Muscle of leg (tissue), 11 donors: Measurements from ENCODE around the gene ZNF76. TPM values are rescaled to one million over a fixed set of nuclear protein-coding genes. Genes with fewer than 3 reads are reported as not detected.

ENCODE experiments used
- DNase-seq: peaks from one replicate; pipeline ENCODE4 v3.0.0; 2013
- H3K27ac ChIP-seq: one replicate; pipeline ENCODE4 v1.5.1; 2013; ENCODE audit warnings: mild to moderate bottlenecking, low read length, control low read depth
- H3K27me3 ChIP-seq: one replicate; pipeline ENCODE4 v1.6.1; 2013; ENCODE audit warnings: low read length; ENCODE audit not compliant: control insufficient read depth, insufficient read depth
- H3K36me3 ChIP-seq: one replicate; pipeline ENCODE4 v1.6.1; 2013; ENCODE audit warnings: low read length; ENCODE audit not compliant: control insufficient read depth, insufficient read depth
- H3K4me1 ChIP-seq: one replicate; pipeline ENCODE4 v1.6.1; 2013; ENCODE audit warnings: low read length; ENCODE audit not compliant: control insufficient read depth, insufficient read depth
- H3K4me3 ChIP-seq: one replicate; pipeline ENCODE4 v1.5.1; 2013; ENCODE audit warnings: low read length, control low read depth
- H3K9me3 ChIP-seq: replicated peaks from 2 replicates; pipeline ENCODE4 v1.6.1; 2013; ENCODE audit warnings: low read depth, low read length; ENCODE audit not compliant: control insufficient read depth
- WGBS: methylation state at CpG from one replicate; pipeline ENCODE4 v1.1.5; 2013; ENCODE audit warnings: missing lambda C conversion rate; ENCODE audit not compliant: insufficient coverage; 5-methylcytosine and 5-hydroxymethylcytosine counted together
- polyA plus RNA-seq, 8 donors: library from polyadenylated mRNA; unstranded; fragments of 120-200 nt; gene quantifications; one replicate each; pipeline versions ENCODE4 v1.2.1 to v1.2.3, GENCODE V29; 2013; ENCODE audit warnings: inconsistent platforms in 1 of 8, low replicate concordance in 1 of 8; ENCODE audit not compliant: insufficient read length in 8 of 8, insufficient read depth in 1 of 8
- total RNA-seq: library from RNA; stranded (reverse); fragments of 120-200 nt; gene quantifications from one replicate; pipeline ENCODE4 v1.2.4, GENCODE V29; 2013

The ZNF76 gene
- total and polyA plus RNA-seq, 9 donors: 13.7 to 37.1 (median 24.3) TPM

DNA sequence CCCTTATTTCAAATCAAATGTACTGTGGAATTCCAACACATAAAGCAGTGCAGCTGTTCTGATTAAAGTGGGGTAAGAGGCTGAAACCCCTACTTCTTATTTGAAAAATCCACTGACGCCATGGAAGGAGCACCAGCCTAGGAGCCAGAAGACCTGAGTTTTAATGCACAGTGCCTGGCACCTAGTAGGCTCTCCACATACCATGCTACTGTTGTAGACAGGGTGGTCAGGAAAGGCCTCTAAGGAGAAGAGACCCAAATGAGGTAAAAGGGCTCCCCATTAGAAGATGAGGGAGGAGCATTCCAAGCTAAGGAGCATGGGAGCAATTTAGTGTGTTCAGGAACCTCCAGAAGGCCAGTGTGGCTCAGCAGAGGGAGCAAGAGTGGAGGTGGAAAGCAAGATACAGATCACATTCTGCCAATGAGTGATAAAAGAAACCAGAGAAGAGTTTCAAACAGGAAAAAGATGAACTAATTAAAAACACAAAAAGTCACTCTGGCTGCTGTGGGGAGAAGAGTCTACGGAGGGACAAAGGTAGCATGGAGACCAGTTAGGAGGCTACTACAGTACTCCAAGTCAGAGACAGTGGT lies 11.8 kb upstream of the ZNF76 start:
- no peaks in the 10 kb centered on the region for H3K4me1 ChIP-seq
- DNase-seq: no peak
- 100% methylated on average over 1 of the region's 2 CpGs for WGBS
- no peaks in the 10 kb centered on the region for H3K9me3 ChIP-seq
- peaks cover 22% of the 10 kb centered on the region for H3K36me3 ChIP-seq
- no peaks in the 10 kb centered on the region for H3K27me3 ChIP-seq
- H3K27ac ChIP-seq: no peak overlapping the region
- H3K4me3 ChIP-seq: no peak overlapping the region

DNA sequence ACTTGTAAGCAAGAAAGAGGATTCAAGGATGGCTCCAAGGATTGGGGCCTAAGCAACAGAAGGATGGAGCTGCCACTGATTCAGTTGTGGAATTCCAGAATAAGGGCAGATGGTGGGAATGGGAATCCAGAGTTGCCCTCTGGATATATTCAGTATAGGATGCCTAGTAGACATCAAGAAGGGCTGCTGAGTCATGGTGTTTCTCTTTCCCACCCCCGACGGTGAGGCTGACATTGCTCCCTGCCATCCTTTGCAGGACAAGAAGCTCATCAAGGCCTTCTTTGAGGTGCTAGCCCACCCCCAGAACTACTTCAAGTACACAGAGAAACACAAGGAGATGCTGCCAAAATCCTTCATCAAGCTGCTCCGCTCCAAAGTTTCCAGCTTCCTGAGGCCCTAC lies 11.2 kb upstream of the ZNF76 start:
- H3K4me1 ChIP-seq: no peaks in the 10 kb centered on the region
- 69% methylated on average over 3 of the region's 3 CpGs for WGBS
- H3K27me3 ChIP-seq: no peaks in the 10 kb centered on the region
- no peak for DNase-seq
- H3K27ac ChIP-seq: no peak overlapping the region
- H3K9me3 ChIP-seq: no peaks in the 10 kb centered on the region
- H3K4me3 ChIP-seq: no peak overlapping the region
- H3K36me3 ChIP-seq: peaks cover 18% of the 10 kb centered on the region

DNA sequence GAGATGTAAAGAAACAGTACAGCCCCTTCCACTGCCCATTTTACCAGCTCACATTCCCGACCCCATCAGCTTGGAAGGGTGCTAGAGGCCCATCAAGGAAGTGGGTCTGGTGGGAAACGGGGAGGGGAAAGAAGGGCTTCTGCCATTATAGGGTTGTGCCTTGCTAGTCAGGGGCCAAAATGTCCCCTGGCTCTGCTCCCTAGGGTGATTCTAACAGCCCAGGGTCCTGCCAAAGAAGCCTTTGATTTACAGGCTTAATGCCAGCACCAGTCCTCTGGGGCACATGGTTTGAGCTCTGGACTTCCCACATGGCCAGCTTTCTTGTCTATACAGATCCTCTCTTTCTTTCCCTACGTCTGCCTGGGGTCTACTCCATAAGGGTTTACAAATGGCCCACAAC lies 10.6 kb upstream of the ZNF76 start:
- 70% methylated on average over 2 of the region's 3 CpGs for whole genome bisulfite sequencing
- no peak for DNase-seq
- Histone ChIP-seq H3K4me1 (no peaks in the 10 kb centered on the region), H3K9me3 (no peaks in the 10 kb centered on the region), H3K27ac (no peak overlapping the region), H3K4me3 (no peak overlapping the region), H3K27me3 (no peaks in the 10 kb centered on the region), H3K36me3 (peaks cover 15% of the 10 kb centered on the region)

DNA sequence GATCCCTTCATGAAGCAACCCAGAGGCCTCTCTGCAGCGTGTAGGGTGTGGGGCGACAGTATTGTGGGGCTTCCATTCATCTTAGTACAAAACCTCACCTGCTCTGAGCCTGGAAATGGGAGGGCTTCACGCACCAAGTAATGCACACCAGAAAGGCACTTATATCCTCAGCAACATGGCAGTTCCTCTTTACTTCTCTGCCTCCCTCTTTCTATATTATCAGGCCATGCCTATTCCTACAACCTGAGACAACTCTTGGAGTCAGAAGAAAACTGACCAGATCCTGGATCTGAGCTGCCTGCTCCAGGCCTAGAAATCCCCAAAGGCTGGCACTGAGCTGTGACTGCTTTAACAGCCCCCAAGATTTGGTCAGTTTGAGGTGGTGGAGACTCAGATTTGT lies 7.6 kb upstream of the ZNF76 start:
- H3K27ac ChIP-seq: no peak overlapping the region
- no peak for DNase-seq
- no peaks in the 10 kb centered on the region for H3K27me3 ChIP-seq
- H3K9me3 ChIP-seq: no peaks in the 10 kb centered on the region
- 100% methylated on average over 1 of the region's 3 CpGs for WGBS
- peaks cover 4% of the 10 kb centered on the region for H3K36me3 ChIP-seq
- no peaks in the 10 kb centered on the region for H3K4me1 ChIP-seq
- no peak overlapping the region for H3K4me3 ChIP-seq

DNA sequence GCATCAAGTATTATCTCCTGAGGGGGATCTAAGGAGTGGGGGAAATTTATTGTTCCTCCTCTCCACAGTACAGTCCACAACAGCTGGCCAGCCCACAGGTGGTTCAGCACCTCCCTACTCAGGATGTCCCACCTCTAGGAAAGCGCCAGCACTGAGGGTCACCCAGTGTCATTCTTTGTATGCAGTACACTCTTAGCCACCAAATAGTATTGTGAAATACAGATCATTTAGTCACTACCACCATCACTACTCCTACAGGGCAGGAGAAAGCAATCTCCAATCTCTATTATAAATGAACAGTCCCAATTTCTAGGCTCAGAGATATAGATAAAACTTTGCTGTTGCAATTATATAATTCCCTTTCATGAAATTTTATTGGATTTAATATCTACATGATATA lies 6.3 kb upstream of the ZNF76 start:
- Histone ChIP-seq H3K9me3 (no peaks in the 10 kb centered on the region), H3K27me3 (no peaks in the 10 kb centered on the region), H3K27ac (no peak overlapping the region), H3K4me3 (no peak overlapping the region), H3K36me3 (peaks cover 4% of the 10 kb centered on the region), H3K4me1 (peaks cover 3% of the 10 kb centered on the region)
- no CpG with 5 or more reads among the region's 1 CpG for WGBS
- no peak for DNase-seq

DNA sequence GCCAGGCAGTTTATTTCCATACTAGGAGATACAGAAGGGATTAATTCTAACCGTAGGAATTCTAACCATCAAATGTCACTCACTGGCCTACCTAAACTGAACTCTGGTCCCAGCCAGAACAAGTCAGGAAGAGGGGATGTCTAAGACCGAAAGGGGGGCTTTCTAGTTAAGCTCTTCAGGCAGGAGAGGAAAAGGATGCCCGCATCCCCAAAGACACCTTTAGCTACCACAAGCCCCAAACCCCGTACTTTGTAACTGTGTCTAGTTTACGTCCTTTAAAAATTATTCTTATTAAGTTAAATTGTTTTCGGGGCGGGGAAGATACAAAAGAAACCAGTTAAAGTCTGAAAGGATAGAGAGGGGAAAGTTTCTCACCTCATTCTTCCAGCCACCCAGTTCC lies 1.2 kb upstream of the ZNF76 start:
- Histone ChIP-seq H3K4me1 (peaks cover 10% of the 10 kb centered on the region), H3K4me3 (peak overlapping the region; percentile 99), H3K27ac (peak overlapping the region; percentile 97), H3K27me3 (no peaks in the 10 kb centered on the region), H3K36me3 (peaks cover 2% of the 10 kb centered on the region), H3K9me3 (no peaks in the 10 kb centered on the region)
- WGBS: no CpG with 5 or more reads among the region's 7 CpGs
- no peak for DNase-seq

DNA sequence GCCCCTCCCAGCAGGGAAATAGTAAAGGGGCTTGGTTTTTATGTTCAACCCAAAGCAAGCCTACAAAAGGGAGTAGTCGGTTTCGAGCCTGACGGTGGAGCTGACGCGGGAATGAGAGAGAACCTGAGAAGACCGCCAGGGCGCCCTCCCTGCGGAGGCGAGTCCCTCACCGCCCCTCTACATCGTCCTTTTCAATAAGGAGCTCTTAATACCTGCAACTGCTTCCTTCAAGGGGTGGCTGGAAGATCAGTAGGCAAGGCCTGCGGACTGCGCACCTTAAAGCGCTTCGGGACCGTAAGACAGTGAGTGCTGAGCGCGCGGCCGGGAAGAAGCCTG lies 709 bp upstream of the ZNF76 start:
- Histone ChIP-seq H3K36me3 (peaks cover 2% of the 10 kb centered on the region), H3K4me3 (peak overlapping the region; percentile 99), H3K27me3 (no peaks in the 10 kb centered on the region), H3K9me3 (no peaks in the 10 kb centered on the region), H3K27ac (peak overlapping the region; percentile 97), H3K4me1 (peaks cover 10% of the 10 kb centered on the region)
- DNase-seq: peak; percentile 76
- WGBS: 0% methylated on average over 13 of the region's 20 CpGs

DNA sequence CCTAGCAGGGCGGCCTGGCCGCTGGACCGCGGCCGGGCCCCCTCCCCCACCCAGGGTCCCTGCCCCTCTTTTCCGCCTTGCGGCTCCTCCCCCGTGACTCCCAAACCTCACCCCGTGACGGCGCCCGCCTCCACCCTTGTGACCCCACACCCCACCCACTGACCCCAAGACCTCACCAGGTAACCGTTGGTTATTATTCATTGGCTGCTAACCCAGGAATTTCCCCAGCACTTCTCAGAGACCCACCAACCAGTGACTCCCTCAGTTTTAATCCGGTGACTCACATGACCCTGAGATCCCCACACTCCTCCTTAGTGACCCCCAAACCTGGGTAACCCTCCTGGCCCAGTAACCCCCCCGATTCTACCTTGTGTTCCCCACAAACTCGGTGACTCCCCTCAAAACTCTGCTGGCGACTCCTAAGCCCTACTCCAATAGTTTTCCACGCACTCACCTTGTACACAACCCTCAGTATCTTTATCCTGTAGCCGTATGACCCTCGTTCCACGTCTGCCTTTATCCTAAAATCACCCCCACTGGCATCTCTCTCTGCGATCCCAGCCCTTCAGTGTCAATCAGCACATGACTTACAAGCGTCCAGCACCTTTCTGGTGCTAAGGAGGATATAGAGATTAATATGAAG lies 534 bp downstream of the ZNF76 start:
- 2% methylated on average over 21 of the region's 23 CpGs for WGBS
- peak overlapping the region; percentile 99 for H3K4me3 ChIP-seq
- peak; percentile 70 for DNase-seq

DNA sequence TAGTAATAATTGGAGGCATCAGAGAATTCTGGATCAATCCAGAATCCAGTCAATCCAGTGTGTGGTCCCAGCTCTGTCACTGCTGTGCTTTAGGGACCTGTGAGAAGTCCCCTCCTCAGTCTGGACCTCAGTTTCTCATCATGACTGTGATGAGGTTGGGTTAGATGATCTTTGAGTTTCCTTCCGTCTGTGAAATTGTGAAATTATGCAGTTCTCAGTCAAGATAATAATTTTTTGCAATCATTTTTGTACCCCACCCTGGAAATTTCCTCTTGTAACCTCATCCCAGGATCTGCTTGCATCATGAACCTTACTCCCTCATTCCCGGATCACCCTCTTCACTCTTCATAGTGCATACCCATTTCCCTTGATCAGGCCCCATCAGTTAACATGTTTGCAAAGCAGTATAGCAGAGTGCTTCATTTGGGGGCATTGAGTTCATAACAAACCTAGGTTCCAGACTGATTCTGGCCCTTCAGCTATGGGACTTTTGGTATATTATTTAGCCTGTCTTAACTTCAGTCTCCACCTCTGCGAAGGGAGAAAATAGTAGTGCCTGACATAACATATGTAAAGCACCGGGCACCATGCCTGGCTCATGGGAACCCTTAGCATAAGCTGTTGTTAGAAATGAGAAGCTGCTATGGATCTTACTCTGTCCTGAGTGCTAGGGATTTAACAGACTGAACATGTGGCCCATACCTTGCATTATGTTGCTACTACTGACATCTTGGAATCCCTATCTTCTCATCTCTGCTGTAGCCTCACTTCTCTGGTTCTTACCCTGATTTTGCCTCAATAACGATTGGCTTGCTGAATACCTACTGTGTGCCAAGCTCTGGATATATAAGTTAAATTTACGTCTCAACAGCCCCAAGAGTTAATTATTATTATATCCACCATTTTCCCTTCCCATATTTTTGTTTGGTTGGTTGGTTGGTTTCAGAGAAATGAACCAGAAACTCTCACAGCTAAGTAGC lies 1.3 kb downstream of the ZNF76 start:
- H3K4me3 ChIP-seq: no peak overlapping the region
- peaks cover 10% of the 10 kb centered on the region for H3K4me1 ChIP-seq

More for the DNA sequence above, 534 bp downstream of the ZNF76 start:
- Histone ChIP-seq H3K4me1 (peaks cover 10% of the 10 kb centered on the region), H3K9me3 (no peaks in the 10 kb centered on the region), H3K36me3 (peaks cover 2% of the 10 kb centered on the region), H3K27me3 (no peaks in the 10 kb centered on the region), H3K27ac (peak overlapping the region; percentile 97)

DNA sequence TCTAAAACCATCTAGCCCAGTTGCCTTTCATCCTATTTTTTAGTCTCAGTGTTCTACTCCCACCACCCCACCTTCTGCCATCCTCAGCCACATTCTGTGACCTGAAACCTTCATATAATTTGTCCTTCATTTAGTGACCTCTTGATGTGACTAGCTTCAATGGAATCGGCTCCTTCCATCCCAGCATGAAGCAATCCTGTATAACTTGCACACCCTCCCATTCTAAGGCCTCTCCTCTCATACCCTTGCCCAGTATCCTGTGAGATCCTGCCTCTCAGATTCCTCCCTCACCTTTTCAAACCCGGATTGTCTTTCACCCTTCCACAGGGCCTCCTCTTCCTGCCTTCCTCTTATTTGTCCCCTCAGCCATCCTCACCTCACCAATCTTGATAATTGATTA lies 3.1 kb downstream of the ZNF76 start:
- 58% methylated on average over 2 of the region's 2 CpGs for WGBS
- Histone ChIP-seq H3K4me3 (no peak overlapping the region), H3K36me3 (peaks cover under 1% of the 10 kb centered on the region), H3K27ac (no peak overlapping the region), H3K9me3 (no peaks in the 10 kb centered on the region), H3K27me3 (no peaks in the 10 kb centered on the region), H3K4me1 (peaks cover 10% of the 10 kb centered on the region)
- DNase-seq: no peak

More for the DNA sequence above, 1.3 kb downstream of the ZNF76 start:
- H3K9me3 ChIP-seq: no peaks in the 10 kb centered on the region
- 57% methylated on average over 3 of the region's 6 CpGs for WGBS
- peaks cover 2% of the 10 kb centered on the region for H3K36me3 ChIP-seq
- H3K27ac ChIP-seq: peak overlapping the region; percentile 97
- no peaks in the 10 kb centered on the region for H3K27me3 ChIP-seq
- DNase-seq: peak; percentile 36
